ENCODE results near the gene CASP7.

DNA sequence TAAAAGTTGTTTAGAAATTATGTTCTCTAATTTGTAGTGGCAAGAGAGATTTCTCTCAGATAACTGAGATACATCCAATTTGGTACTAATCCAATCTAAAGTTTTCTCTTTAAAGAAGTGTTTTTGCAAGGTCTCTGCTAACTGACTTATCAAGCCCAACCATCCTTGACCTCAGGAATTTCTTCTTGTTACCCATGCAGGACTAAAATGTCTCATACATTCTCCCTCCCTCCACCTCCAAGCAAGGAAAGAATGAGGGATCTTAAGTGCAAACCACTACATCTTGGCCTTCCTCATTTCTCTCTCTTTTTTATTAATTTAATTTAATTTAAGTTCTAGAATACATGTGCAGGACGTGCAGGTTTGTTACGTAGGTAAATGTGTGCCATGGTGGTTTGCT, 28.7 kb upstream of the CASP7 start:
- TF ChIP-seq EZH2 (IDR thresholded peaks at IDR 0.05; ENCODE audit: low read depth), result no peak
- TF ChIP-seq, protein P1, sequence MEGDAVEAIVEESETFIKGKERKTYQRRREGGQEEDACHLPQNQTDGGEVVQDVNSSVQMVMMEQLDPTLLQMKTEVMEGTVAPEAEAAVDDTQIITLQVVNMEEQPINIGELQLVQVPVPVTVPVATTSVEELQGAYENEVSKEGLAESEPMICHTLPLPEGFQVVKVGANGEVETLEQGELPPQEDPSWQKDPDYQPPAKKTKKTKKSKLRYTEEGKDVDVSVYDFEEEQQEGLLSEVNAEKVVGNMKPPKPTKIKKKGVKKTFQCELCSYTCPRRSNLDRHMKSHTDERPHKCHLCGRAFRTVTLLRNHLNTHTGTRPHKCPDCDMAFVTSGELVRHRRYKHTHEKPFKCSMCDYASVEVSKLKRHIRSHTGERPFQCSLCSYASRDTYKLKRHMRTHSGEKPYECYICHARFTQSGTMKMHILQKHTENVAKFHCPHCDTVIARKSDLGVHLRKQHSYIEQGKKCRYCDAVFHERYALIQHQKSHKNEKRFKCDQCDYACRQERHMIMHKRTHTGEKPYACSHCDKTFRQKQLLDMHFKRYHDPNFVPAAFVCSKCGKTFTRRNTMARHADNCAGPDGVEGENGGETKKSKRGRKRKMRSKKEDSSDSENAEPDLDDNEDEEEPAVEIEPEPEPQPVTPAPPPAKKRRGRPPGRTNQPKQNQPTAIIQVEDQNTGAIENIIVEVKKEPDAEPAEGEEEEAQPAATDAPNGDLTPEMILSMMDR (conservative IDR thresholded peaks at IDR 0.05), result no peak
